Measurements from ENCODE around the gene LONP2. TPM values are rescaled to one million over a fixed set of nuclear protein-coding genes. Genes with fewer than 3 reads are reported as not detected.

LONP2 gene
- total RNA-seq, 1 donor from 2014 or later, result 80.4 TPM

DNA sequence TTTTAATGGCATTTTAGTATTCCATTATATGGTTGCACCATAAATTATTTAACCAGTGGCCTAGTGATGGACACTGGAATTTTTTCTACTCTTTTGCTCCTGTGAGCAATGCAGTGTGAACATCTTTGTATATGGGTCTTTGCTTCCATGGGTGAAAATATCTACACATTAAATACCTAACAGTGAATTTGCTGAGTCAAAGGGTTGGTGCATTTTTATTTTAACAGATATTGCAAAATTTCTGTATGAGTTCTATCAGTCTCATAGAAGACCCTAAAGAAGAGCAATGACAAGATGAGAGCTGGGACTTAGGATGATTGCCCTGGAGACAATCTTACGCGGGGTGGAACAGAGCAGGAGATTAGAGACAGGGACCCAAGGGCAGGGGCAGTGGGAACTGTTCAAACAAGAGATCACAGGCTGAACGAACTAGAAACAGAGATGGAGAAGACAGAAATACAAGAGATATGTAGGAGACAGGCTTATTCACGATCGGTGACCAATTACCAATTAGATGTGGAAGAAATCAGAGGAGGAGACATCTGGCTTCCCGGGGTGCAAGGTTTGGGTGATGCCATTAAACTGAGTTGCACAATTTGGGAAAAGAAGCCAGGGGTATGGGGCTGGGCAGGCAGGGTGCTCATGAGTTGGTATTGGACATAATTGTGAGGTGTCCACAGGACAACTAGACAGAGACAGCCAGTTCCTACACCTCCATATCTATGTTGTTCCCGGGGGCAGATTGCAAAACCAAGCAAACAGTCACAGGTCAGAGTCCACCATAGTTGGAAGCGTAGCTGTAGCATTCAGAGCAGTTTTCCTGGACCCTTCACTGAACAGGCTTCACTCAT is 39.9 kb upstream of the LONP2 start:
- no peak for DNase-seq (ENCODE audit: low spot score in 2 of 2, unreplicated experiment in 2 of 2)
- H3K36me3 Mint-ChIP-seq, result no peaks in the 10 kb centered on the region
- H3K4me3 Mint-ChIP-seq, result no peak overlapping the region
- H3K4me1 Mint-ChIP-seq, result no peaks in the 10 kb centered on the region
- TF ChIP-seq, protein P1, sequence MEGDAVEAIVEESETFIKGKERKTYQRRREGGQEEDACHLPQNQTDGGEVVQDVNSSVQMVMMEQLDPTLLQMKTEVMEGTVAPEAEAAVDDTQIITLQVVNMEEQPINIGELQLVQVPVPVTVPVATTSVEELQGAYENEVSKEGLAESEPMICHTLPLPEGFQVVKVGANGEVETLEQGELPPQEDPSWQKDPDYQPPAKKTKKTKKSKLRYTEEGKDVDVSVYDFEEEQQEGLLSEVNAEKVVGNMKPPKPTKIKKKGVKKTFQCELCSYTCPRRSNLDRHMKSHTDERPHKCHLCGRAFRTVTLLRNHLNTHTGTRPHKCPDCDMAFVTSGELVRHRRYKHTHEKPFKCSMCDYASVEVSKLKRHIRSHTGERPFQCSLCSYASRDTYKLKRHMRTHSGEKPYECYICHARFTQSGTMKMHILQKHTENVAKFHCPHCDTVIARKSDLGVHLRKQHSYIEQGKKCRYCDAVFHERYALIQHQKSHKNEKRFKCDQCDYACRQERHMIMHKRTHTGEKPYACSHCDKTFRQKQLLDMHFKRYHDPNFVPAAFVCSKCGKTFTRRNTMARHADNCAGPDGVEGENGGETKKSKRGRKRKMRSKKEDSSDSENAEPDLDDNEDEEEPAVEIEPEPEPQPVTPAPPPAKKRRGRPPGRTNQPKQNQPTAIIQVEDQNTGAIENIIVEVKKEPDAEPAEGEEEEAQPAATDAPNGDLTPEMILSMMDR (IDR thresholded peaks at IDR 0.05; ENCODE audit: unreplicated experiment), result no peak
- H3K27me3 Mint-ChIP-seq (ENCODE audit: low read depth), result peaks cover 21% of the 10 kb centered on the region
- no peaks in the 10 kb centered on the region for H3K9me3 Mint-ChIP-seq
- H3K27ac Mint-ChIP-seq, result no peak overlapping the region

DNA sequence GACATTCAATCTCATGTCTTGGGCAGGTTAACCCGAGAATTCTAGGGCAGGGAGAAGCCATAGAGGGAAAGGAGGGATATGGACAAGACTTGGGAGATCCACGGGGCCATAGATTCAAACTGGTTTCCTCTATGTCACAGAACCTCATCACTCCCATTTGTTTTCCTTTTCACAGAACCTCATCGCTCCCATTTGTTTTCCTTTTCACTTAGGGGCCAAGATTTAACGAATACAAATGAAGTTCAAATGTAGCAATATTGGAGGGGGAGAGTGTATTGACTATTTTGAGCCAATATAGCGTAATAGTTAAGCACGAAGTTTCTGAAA is 39.3 kb upstream of the LONP2 start:
- Mint-ChIP-seq H3K4me1 (no peaks in the 10 kb centered on the region), H3K4me3 (no peak overlapping the region), H3K9me3 (no peaks in the 10 kb centered on the region), H3K27me3 (ENCODE audit: low read depth) (peaks cover 24% of the 10 kb centered on the region), H3K27ac (no peak overlapping the region), H3K36me3 (no peaks in the 10 kb centered on the region)
- DNase-seq (ENCODE audit: low spot score in 2 of 2, unreplicated experiment in 2 of 2), result no peak
- TF ChIP-seq, protein P1 (IDR thresholded peaks at IDR 0.05; ENCODE audit: unreplicated experiment), result no peak

DNA sequence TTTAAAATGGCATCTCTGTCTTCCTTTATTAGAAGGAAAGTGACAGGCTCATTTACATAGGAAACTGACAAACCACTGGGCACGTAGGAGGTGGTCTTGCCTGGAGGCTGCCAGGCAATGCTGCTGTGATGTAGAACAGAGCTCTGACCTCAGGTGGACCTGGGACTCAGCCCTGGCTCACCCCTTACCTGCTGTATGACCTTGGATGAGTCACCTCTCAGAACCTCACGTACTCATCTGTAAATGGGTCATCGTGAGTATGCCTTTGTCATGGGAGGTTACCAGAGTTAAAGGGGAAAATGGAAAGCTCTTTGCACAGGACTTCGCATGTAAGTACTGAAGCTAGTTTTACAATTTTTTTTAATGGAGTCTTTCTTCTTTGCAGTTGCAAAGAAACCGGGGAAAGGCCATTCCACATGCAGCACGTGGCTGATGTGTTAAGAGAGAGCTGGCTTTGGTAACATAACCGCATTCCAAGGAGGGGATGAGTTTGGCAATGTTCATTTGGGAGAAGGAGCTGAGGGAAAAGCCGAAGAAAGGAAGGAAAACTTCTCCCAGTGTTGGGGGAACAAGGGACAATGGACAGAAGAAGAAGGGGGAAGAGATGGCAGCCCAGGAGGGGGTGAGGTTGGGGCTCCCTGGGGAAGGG is 37.4 kb upstream of the LONP2 start:
- no peak for DNase-seq (ENCODE audit: low spot score in 2 of 2, unreplicated experiment in 2 of 2)
- Mint-ChIP-seq H3K4me1 (no peaks in the 10 kb centered on the region), H3K4me3 (no peak overlapping the region), H3K27me3 (ENCODE audit: low read depth) (peaks cover 27% of the 10 kb centered on the region), H3K9me3 (no peaks in the 10 kb centered on the region), H3K27ac (no peak overlapping the region), H3K36me3 (no peaks in the 10 kb centered on the region)
- TF ChIP-seq, protein P1 (IDR thresholded peaks at IDR 0.05; ENCODE audit: unreplicated experiment), result no peak

DNA sequence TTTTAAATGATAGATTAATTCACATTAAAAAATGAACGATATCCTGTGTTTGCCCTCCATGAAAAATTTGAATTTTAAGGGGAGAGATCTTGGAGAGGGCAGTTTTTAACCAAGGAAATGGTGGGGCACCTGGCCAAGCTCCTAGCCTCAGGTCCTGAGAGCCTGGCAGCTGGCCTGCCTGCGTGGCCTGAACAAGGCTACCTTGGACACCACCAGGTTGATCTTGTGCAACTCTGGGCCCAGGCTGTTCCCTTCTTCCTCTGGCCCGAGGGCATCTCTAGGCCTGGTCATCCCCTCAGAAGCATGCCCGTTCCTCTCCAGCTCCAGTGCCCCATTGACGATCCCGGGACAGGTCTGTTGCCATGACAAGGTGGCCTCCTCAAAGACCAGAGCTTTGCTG is 33.4 kb upstream of the LONP2 start:
- Mint-ChIP-seq H3K4me1 (no peaks in the 10 kb centered on the region), H3K27ac (no peak overlapping the region), H3K4me3 (no peak overlapping the region), H3K27me3 (ENCODE audit: low read depth) (peaks cover 39% of the 10 kb centered on the region), H3K36me3 (no peaks in the 10 kb centered on the region), H3K9me3 (no peaks in the 10 kb centered on the region)
- no peak for DNase-seq (ENCODE audit: low spot score in 2 of 2, unreplicated experiment in 2 of 2)
- TF ChIP-seq, protein P1 (IDR thresholded peaks at IDR 0.05; ENCODE audit: unreplicated experiment), result no peak

DNA sequence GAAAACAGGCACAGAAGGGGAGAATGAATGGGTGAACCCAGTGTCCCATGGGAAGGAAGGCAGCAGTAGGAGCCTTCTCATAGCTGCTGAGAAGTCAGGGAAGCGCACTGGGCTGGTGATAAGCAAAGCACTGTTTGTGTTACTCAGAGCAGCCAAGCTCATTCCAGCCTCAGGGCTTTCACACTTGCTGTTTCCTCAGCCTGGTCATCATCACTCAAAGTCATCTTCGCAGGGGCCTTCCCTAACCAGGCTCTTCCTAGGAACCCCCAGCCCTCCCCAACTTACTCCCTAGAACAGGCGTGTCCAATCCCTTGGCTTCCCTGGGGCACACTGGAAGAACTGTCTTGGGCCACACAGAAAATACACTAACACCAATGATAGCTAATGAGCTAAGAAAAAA is 32.1 kb upstream of the LONP2 start:
- Mint-ChIP-seq H3K27ac (no peak overlapping the region), H3K27me3 (ENCODE audit: low read depth) (peaks cover 36% of the 10 kb centered on the region), H3K4me1 (no peaks in the 10 kb centered on the region), H3K4me3 (no peak overlapping the region), H3K9me3 (no peaks in the 10 kb centered on the region), H3K36me3 (no peaks in the 10 kb centered on the region)
- no peak for DNase-seq (ENCODE audit: low spot score in 2 of 2, unreplicated experiment in 2 of 2)
- TF ChIP-seq, protein P1 (IDR thresholded peaks at IDR 0.05; ENCODE audit: unreplicated experiment), result no peak

Data from mesothelial cell of epicardium (in vitro differentiated cells).